Mucosa of descending colon (tissue), 3 donors: ENCODE measurements around the gene RAPGEF2. TPM values are rescaled to one million over a fixed set of nuclear protein-coding genes. Genes with fewer than 3 reads are reported as not detected.

Source experiments
- ATAC-seq: fragments of 200-7000 bp; cut with Tn5 transposase; one replicate; pipeline ENCODE4 v1.9.1; 2020; ENCODE audit warnings: mild to moderate bottlenecking, moderate library complexity
- DNase-seq, 3 donors: peaks; one replicate each; pipeline ENCODE4 v3.0.0-alpha.2; 2020
- H3K36me3 ChIP-seq: fragments of 200-600 bp; one replicate; pipeline ENCODE4 v1.8.0; 2021; ENCODE audit warnings: low read depth, mild to moderate bottlenecking
- H3K4me1 ChIP-seq: fragments of 200-600 bp; one replicate; pipeline ENCODE4 v1.8.0; 2021; ENCODE audit warnings: low read depth, mild to moderate bottlenecking
- H3K4me3 ChIP-seq: fragments of 200-600 bp; one replicate; pipeline ENCODE4 v1.8.0; 2021; ENCODE audit warnings: mild to moderate bottlenecking
- H3K9me3 ChIP-seq: fragments of 200-600 bp; one replicate; pipeline ENCODE4 v1.8.0; 2021; ENCODE audit warnings: mild to moderate bottlenecking
- intact Hi-C, 2 donors: fragments of 100-400 bp; cut with DNase I in 1 of 2; cut with micrococcal nuclease in 1 of 2; formaldehyde crosslinking; loops; one replicate each; pipeline versions ENCODE4 v1.11.0 to v1.11.1; 2022; cut with DNase I, micrococcal nuclease
- total RNA-seq, 3 donors: library from RNA; stranded (reverse); fragmentation: NEBNext Ultra II Directional in 2 of 3; extraction: Animal tissue kit (Norgen Biotek cat#: 25700) in 2 of 3; gene quantifications; one replicate each; pipeline versions ENCODE4 v1.2.1 to v1.2.4, GENCODE V29; 2021 to 2023
- TF ChIP-seq, protein P1 (sequence below): fragments of 200-600 bp; IDR thresholded peaks from one replicate; pipeline ENCODE4 v1.8.0; 2022; ENCODE audit warnings: antibody characterized with exemption, mild to moderate bottlenecking
- donor health status: DM: no; HTN: no; CAD: no; lungs with moderate emphysema.
- donor health status: DM: no; HTN: no; CAD: no.
- donor health status: DM: no; HTN: yes; CAD: no.

Gene RAPGEF2
- total RNA-seq, 3 donors from 2014 or later: 42.8 to 68.2 (median 55.1) TPM

DNA sequence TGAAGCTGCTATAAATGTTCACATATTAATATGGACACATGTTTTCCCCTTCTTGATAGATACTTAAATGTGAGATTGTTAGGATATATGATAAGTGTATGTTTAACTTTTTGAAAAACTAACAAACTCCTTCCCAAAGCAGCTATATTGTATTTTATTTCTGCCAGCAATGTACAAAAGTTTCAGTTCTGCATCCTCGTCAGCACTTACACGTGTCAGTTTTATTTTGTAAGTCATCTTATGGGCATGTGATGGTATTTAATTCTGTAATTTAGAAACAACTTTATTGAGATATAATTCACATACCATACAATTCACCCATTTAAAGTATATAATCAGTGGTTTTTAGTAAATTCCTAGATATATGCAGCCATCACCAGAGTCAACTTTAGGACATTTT, 31.6 kb downstream of the RAPGEF2 start:
- no peaks in the 10 kb centered on the region for H3K4me1 ChIP-seq
- no peaks in the 10 kb centered on the region for H3K9me3 ChIP-seq
- ATAC-seq (no peak), DNase-seq (no peak)
- TF ChIP-seq, protein P1, sequence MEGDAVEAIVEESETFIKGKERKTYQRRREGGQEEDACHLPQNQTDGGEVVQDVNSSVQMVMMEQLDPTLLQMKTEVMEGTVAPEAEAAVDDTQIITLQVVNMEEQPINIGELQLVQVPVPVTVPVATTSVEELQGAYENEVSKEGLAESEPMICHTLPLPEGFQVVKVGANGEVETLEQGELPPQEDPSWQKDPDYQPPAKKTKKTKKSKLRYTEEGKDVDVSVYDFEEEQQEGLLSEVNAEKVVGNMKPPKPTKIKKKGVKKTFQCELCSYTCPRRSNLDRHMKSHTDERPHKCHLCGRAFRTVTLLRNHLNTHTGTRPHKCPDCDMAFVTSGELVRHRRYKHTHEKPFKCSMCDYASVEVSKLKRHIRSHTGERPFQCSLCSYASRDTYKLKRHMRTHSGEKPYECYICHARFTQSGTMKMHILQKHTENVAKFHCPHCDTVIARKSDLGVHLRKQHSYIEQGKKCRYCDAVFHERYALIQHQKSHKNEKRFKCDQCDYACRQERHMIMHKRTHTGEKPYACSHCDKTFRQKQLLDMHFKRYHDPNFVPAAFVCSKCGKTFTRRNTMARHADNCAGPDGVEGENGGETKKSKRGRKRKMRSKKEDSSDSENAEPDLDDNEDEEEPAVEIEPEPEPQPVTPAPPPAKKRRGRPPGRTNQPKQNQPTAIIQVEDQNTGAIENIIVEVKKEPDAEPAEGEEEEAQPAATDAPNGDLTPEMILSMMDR: no peak
- no peaks in the 10 kb centered on the region for H3K36me3 ChIP-seq
- H3K4me3 ChIP-seq: no peak overlapping the region
- intact Hi-C loops: no loop called here

DNA sequence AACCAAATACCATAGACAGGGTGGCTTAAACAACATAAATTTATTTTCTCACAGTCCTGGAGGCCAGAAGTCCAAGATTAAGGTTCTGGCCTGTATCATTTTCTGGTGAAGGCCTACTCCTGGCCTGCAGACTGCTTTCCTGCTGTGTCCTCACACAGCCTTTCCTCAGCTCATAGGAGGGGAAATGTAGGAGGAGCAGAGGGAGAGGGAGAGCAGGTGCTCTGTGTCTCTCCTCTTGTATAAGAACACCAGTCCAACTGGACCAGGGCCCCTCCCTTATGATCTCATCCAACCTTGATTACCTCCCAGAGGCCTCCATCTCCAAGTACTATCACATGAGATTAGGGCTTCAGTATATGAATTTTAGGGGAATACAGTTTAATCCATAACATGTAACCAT, 34.3 kb downstream of the RAPGEF2 start:
- Histone ChIP-seq H3K36me3 (no peaks in the 10 kb centered on the region), H3K4me1 (no peaks in the 10 kb centered on the region), H3K4me3 (no peak overlapping the region), H3K9me3 (no peaks in the 10 kb centered on the region)
- intact Hi-C loops: no loop called here
- DNase-seq (peak in 1 of 3 donors; percentile 24), ATAC-seq (peak; percentile 92)
- TF ChIP-seq, protein P1: no peak

DNA sequence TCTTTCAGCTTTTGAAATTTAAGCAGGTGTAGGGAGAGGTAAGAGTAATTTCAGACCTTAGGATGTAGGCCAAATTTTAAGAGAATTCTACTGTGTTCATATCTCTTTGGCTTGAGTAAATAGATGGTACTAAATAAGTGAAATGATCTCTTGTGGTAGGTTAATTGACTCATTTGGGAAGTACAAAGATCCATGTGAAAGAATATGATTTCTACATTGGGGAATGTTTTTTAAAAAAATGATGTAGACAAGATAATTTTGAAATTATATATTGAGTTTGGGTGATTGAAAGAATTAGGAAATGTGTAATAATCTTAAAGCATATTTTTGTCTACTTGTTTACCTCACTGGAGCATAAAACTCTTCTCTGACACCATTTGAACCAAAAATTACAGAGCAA, 35.6 kb downstream of the RAPGEF2 start:
- ATAC-seq: no peak

DNA sequence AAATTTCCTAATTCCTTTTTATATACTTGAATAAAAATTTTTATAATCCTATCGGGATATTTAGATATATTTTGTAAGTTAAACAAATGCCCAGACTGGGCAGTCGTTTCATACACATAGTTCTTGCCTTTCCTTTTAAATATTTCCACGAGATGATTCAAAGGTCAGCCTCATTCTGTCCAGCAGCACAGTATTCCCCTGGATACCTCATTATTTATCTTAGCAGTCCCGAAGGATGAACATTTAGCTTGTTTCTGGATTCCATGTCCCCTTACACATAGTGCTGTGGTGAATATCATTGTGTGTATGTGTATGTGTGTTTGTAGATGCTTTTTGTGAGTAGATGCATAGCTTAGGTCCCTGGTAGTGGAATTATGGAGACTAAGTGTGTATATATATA, 38.3 kb downstream of the RAPGEF2 start:
- no peak for DNase-seq
- no peak overlapping the region for H3K4me3 ChIP-seq
- intact Hi-C loops: no loop called here
- no peaks in the 10 kb centered on the region for H3K4me1 ChIP-seq
- no peak for ATAC-seq
- no peaks in the 10 kb centered on the region for H3K9me3 ChIP-seq
- H3K36me3 ChIP-seq: no peaks in the 10 kb centered on the region
- TF ChIP-seq, protein P1: no peak

More for the DNA sequence above, 35.6 kb downstream of the RAPGEF2 start:
- Histone ChIP-seq H3K4me1 (no peaks in the 10 kb centered on the region), H3K36me3 (no peaks in the 10 kb centered on the region), H3K9me3 (no peaks in the 10 kb centered on the region), H3K4me3 (no peak overlapping the region)
- no peak for DNase-seq
- intact Hi-C loops: no loop called here
- TF ChIP-seq, protein P1: no peak

DNA sequence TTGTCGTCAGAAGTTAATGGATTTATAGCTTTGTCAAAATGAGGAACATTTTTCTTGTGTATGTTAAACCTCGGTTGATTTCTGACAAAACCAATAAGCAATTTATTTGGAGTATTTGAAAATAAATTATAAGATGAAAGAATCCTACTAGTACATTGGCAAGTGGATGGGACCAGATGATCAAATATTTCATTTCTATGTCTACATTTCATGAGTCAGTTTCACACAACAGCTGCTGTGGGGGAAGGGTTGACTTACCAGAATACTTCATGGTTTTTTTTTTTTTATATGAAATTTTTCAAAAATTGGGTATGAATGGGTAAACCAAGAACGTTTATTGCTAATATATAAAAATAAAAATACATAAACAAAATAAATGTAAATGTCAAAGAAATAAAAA, 39.4 kb downstream of the RAPGEF2 start:
- intact Hi-C loops: no loop called here
- Histone ChIP-seq H3K4me3 (no peak overlapping the region), H3K4me1 (no peaks in the 10 kb centered on the region), H3K9me3 (no peaks in the 10 kb centered on the region), H3K36me3 (no peaks in the 10 kb centered on the region)
- DNase-seq: no peak
- no peak for ATAC-seq
- TF ChIP-seq, protein P1: no peak
